ENCODE measurements around the gene OSBPL5.

Gene OSBPL5

DNA sequence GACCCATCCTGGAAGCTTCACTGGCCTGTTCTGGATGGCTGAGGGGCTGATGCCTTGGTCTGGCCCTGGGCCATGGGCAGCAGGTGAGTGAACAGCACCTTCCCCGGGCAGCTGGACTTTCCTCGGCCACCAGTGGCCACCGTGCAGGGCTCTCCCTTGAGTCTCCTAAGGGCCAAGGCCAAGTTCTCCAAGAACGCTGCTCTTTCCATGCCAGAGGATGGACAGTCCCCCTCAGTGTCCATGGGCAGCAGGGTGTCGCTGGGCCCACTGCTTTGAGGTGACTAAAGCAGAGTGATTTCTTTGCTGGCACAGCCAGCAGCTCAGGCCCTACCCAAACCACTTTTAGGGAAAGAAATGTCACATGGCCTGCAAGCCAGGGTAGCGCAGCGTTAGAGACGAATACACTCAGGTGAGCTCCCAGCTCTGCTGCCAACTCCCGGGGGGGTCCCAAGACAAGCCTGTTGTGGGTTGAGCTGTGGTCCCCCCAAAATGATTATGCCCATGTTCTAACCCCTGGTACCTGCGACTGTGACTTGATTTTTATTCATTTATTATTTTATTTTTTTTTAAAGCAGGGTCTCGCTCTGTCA lies 104.6 kb downstream of the OSBPL5 start:
- Histone ChIP-seq H3K4me3 (ENCODE audit: low read depth, low read length) (no peak overlapping the region), H3K9me3 (ENCODE audit: control insufficient read depth, insufficient read depth, low read depth, low read length) (no peaks in the 10 kb centered on the region), H3K36me3 (ENCODE audit: control insufficient read depth in 2 of 2, insufficient read depth in 1 of 2, low read length in 2 of 2) (no peaks in the 10 kb centered on the region), H3K4me1 (ENCODE audit: control insufficient read depth, insufficient read depth, low read length) (no peaks in the 10 kb centered on the region), H3K27ac (ENCODE audit: extremely low read depth, low read depth, low read length) (no peak overlapping the region)
- CTCF ChIA-PET: interaction anchor here (1.0 kb wide), 1 partner anchor 31 kb away, joined by 3 read pairs; no protein-coding TSS in a partner anchor
- TF ChIP-seq, protein P1, sequence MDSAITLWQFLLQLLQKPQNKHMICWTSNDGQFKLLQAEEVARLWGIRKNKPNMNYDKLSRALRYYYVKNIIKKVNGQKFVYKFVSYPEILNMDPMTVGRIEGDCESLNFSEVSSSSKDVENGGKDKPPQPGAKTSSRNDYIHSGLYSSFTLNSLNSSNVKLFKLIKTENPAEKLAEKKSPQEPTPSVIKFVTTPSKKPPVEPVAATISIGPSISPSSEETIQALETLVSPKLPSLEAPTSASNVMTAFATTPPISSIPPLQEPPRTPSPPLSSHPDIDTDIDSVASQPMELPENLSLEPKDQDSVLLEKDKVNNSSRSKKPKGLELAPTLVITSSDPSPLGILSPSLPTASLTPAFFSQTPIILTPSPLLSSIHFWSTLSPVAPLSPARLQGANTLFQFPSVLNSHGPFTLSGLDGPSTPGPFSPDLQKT (IDR thresholded peaks at IDR 0.05; ENCODE audit: borderline replicate concordance, low read depth, low read length): no peak
- TF ChIP-seq ZNF121 (tag by site-specific recombination; IDR thresholded peaks at IDR 0.05) (no peak), ZNF707 (tag by site-specific recombination; IDR thresholded peaks at IDR 0.05) (no peak), GLIS2 (tag by site-specific recombination; IDR thresholded peaks at IDR 0.05) (no peak), ZEB2 (tag by site-specific recombination; IDR thresholded peaks at IDR 0.05) (no peak), ZXDB (tag by site-specific recombination; IDR thresholded peaks at IDR 0.05) (no peak), ZNF623 (tag by site-specific recombination; IDR thresholded peaks at IDR 0.05) (no peak), ZNF214 (tag by site-specific recombination; IDR thresholded peaks at IDR 0.05; ENCODE audit: borderline replicate concordance) (no peak)
- TF ChIP-seq, protein P2, sequence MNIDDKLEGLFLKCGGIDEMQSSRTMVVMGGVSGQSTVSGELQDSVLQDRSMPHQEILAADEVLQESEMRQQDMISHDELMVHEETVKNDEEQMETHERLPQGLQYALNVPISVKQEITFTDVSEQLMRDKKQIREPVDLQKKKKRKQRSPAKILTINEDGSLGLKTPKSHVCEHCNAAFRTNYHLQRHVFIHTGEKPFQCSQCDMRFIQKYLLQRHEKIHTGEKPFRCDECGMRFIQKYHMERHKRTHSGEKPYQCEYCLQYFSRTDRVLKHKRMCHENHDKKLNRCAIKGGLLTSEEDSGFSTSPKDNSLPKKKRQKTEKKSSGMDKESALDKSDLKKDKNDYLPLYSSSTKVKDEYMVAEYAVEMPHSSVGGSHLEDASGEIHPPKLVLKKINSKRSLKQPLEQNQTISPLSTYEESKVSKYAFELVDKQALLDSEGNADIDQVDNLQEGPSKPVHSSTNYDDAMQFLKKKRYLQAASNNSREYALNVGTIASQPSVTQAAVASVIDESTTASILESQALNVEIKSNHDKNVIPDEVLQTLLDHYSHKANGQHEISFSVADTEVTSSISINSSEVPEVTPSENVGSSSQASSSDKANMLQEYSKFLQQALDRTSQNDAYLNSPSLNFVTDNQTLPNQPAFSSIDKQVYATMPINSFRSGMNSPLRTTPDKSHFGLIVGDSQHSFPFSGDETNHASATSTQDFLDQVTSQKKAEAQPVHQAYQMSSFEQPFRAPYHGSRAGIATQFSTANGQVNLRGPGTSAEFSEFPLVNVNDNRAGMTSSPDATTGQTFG (tag by site-specific recombination; IDR thresholded peaks at IDR 0.05; ENCODE audit: borderline replicate concordance): no peak
- TF ChIP-seq, protein P3, sequence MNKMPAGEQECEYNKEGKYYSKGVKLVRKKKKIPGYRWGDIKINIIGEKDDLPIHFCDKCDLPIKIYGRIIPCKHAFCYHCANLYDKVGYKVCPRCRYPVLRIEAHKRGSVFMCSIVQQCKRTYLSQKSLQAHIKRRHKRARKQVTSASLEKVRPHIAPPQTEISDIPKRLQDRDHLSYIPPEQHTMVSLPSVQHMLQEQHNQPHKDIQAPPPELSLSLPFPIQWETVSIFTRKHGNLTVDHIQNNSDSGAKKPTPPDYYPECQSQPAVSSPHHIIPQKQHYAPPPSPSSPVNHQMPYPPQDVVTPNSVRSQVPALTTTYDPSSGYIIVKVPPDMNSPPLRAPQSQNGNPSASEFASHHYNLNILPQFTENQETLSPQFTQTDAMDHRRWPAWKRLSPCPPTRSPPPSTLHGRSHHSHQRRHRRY (tag by site-specific recombination; IDR thresholded peaks at IDR 0.05): no peak
- TF ChIP-seq, protein P4, sequence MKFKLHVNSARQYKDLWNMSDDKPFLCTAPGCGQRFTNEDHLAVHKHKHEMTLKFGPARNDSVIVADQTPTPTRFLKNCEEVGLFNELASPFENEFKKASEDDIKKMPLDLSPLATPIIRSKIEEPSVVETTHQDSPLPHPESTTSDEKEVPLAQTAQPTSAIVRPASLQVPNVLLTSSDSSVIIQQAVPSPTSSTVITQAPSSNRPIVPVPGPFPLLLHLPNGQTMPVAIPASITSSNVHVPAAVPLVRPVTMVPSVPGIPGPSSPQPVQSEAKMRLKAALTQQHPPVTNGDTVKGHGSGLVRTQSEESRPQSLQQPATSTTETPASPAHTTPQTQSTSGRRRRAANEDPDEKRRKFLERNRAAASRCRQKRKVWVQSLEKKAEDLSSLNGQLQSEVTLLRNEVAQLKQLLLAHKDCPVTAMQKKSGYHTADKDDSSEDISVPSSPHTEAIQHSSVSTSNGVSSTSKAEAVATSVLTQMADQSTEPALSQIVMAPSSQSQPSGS (tag by site-specific recombination; IDR thresholded peaks at IDR 0.05; ENCODE audit: low read depth): no peak
- TF ChIP-seq, protein P5, sequence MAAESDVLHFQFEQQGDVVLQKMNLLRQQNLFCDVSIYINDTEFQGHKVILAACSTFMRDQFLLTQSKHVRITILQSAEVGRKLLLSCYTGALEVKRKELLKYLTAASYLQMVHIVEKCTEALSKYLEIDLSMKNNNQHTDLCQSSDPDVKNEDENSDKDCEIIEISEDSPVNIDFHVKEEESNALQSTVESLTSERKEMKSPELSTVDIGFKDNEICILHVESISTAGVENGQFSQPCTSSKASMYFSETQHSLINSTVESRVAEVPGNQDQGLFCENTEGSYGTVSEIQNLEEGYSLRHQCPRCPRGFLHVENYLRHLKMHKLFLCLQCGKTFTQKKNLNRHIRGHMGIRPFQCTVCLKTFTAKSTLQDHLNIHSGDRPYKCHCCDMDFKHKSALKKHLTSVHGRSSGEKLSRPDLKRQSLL (tag by site-specific recombination; IDR thresholded peaks at IDR 0.05): no peak
- TF ChIP-seq, protein P6, sequence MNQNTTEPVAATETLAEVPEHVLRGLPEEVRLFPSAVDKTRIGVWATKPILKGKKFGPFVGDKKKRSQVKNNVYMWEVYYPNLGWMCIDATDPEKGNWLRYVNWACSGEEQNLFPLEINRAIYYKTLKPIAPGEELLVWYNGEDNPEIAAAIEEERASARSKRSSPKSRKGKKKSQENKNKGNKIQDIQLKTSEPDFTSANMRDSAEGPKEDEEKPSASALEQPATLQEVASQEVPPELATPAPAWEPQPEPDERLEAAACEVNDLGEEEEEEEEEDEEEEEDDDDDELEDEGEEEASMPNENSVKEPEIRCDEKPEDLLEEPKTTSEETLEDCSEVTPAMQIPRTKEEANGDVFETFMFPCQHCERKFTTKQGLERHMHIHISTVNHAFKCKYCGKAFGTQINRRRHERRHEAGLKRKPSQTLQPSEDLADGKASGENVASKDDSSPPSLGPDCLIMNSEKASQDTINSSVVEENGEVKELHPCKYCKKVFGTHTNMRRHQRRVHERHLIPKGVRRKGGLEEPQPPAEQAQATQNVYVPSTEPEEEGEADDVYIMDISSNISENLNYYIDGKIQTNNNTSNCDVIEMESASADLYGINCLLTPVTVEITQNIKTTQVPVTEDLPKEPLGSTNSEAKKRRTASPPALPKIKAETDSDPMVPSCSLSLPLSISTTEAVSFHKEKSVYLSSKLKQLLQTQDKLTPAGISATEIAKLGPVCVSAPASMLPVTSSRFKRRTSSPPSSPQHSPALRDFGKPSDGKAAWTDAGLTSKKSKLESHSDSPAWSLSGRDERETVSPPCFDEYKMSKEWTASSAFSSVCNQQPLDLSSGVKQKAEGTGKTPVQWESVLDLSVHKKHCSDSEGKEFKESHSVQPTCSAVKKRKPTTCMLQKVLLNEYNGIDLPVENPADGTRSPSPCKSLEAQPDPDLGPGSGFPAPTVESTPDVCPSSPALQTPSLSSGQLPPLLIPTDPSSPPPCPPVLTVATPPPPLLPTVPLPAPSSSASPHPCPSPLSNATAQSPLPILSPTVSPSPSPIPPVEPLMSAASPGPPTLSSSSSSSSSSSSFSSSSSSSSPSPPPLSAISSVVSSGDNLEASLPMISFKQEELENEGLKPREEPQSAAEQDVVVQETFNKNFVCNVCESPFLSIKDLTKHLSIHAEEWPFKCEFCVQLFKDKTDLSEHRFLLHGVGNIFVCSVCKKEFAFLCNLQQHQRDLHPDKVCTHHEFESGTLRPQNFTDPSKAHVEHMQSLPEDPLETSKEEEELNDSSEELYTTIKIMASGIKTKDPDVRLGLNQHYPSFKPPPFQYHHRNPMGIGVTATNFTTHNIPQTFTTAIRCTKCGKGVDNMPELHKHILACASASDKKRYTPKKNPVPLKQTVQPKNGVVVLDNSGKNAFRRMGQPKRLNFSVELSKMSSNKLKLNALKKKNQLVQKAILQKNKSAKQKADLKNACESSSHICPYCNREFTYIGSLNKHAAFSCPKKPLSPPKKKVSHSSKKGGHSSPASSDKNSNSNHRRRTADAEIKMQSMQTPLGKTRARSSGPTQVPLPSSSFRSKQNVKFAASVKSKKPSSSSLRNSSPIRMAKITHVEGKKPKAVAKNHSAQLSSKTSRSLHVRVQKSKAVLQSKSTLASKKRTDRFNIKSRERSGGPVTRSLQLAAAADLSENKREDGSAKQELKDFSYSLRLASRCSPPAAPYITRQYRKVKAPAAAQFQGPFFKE (tag by site-specific recombination; IDR thresholded peaks at IDR 0.05; ENCODE audit: borderline replicate concordance): no peak
- TF ChIP-seq, protein P7, sequence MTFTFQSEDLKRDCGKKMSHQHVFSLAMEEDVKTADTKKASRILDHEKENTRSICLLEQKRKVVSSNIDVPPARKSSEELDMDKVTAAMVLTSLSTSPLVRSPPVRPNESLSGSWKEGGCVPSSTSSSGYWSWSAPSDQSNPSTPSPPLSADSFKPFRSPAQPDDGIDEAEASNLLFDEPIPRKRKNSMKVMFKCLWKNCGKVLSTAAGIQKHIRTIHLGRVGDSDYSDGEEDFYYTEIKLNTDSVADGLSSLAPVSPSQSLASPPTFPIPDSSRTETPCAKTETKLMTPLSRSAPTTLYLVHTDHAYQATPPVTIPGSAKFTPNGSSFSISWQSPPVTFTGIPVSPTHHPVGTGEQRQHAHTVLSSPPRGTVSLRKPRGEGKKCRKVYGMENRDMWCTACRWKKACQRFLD (tag by site-specific recombination; IDR thresholded peaks at IDR 0.05): no peak
- POLR2A ChIA-PET: interaction anchor here (0.6 kb wide), 1 partner anchor 812 kb away, joined by 4 read pairs; no protein-coding TSS in a partner anchor

All from HEK293 (cell line).